Measurements from ENCODE around the gene MYO5A. TPM values are rescaled to one million over a fixed set of nuclear protein-coding genes. Genes with fewer than 3 reads are reported as not detected.
A peak's percentile ranks its signal among the peaks of the same experiment; 100 is the strongest.
"Not testable (repeated sequence)": the region's sequence is repeated elsewhere in the genome, so short reads cannot be mapped to it uniquely, and the experiment has no call there.

Gene MYO5A
- total RNA-seq, 4 donors from 2014 or later: 22.0 to 37.4 (median 33.2) TPM

GRCh38 chr15:52552303-52552702, 23.6 kb upstream of the MYO5A start:
- Histone ChIP-seq H3K27ac (replicated peaks in 1 of 4) (no peak overlapping the region), H3K9me3 (no peaks in the 10 kb centered on the region), H3K27me3 (no peaks in the 10 kb centered on the region), H3K4me1 (peaks cover 0 to 23% (median 15%) of the 10 kb centered on the region in 4 donors), H3K36me3 (peaks cover 7 to 61% (median 42%) of the 10 kb centered on the region in 4 donors), H3K4me3 (no peak overlapping the region)
- no peak for DNase-seq (ENCODE audit: extremely low spot score)
- 88% methylated on average over 2 of the region's 2 CpGs for WGBS
- intact Hi-C loops (cut with DNase I): no loop called here
- TF ChIP-seq POLR2A (IDR thresholded peaks at IDR 0.05; ENCODE audit: low read depth) (no peak), POLR2AphosphoS5 (IDR thresholded peaks at IDR 0.05) (no peak), EP300 (IDR thresholded peaks at IDR 0.05) (no peak)
- TF ChIP-seq, protein P1, sequence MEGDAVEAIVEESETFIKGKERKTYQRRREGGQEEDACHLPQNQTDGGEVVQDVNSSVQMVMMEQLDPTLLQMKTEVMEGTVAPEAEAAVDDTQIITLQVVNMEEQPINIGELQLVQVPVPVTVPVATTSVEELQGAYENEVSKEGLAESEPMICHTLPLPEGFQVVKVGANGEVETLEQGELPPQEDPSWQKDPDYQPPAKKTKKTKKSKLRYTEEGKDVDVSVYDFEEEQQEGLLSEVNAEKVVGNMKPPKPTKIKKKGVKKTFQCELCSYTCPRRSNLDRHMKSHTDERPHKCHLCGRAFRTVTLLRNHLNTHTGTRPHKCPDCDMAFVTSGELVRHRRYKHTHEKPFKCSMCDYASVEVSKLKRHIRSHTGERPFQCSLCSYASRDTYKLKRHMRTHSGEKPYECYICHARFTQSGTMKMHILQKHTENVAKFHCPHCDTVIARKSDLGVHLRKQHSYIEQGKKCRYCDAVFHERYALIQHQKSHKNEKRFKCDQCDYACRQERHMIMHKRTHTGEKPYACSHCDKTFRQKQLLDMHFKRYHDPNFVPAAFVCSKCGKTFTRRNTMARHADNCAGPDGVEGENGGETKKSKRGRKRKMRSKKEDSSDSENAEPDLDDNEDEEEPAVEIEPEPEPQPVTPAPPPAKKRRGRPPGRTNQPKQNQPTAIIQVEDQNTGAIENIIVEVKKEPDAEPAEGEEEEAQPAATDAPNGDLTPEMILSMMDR (IDR thresholded peaks at IDR 0.05): no peak

DNA sequence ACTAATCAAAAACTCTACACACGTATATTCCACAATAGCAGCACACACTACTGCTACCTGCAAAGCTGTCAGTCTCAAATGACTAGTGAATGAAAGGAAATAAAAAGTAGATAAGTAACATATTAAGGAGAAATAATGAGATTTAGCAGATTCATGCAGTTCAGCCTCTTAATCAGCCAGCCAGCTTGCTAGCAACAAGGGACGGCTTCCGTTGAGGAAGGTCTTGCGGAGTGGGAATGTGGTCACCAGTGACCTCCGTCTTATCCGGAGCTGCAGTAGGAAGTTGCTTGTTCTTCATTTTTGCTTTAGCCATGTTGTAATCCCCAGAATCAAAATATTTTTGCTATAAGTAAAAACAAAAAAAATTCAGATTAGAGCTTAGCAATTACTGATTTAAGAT, 23.1 kb upstream of the MYO5A start:
- WGBS: 81% methylated on average over 6 of the region's 6 CpGs
- H3K4me3 ChIP-seq: no peak overlapping the region
- intact Hi-C loops (cut with DNase I): no loop called here
- H3K27me3 ChIP-seq: no peaks in the 10 kb centered on the region
- H3K27ac ChIP-seq (replicated peaks in 1 of 4): no peak overlapping the region
- no peak for DNase-seq (ENCODE audit: extremely low spot score)
- H3K9me3 ChIP-seq: no peaks in the 10 kb centered on the region
- H3K4me1 ChIP-seq: peaks cover 0 to 18% (median 9%) of the 10 kb centered on the region in 4 donors
- no peak for TF ChIP-seq POLR2AphosphoS5 (IDR thresholded peaks at IDR 0.05)
- TF ChIP-seq, protein P1 (IDR thresholded peaks at IDR 0.05): no peak
- TF ChIP-seq EP300 (IDR thresholded peaks at IDR 0.05): no peak
- no peak for TF ChIP-seq POLR2A (IDR thresholded peaks at IDR 0.05; ENCODE audit: low read depth)
- peaks cover 7 to 64% (median 44%) of the 10 kb centered on the region in 4 donors for H3K36me3 ChIP-seq

- H3K4me3 ChIP-seq; H3K27ac ChIP-seq (replicated peaks in 1 of 4); H3K9me3 ChIP-seq; intact Hi-C loops (cut with DNase I); H3K27me3 ChIP-seq; DNase-seq (ENCODE audit: extremely low spot score): not testable (repeated sequence)
- peaks cover 11 to 64% (median 47%) of the 10 kb centered on the region in 4 donors for H3K36me3 ChIP-seq
- WGBS: 82% methylated on average over 1 of the region's 1 CpG
- H3K4me1 ChIP-seq: peaks cover 0 to 12% (median 4%) of the 10 kb centered on the region in 4 donors
Measured at GRCh38 chr15:52551186-52551585, 22.5 kb upstream of the MYO5A start.

GRCh38 chr15:52546031-52546751, 17.5 kb upstream of the MYO5A start:
- no peak overlapping the region for H3K4me3 ChIP-seq
- WGBS: 87% methylated on average over 4 of the region's 5 CpGs
- H3K27me3 ChIP-seq: no peaks in the 10 kb centered on the region
- peaks cover 14 to 54% (median 40%) of the 10 kb centered on the region in 4 donors for H3K36me3 ChIP-seq
- no peak overlapping the region for H3K27ac ChIP-seq (replicated peaks in 1 of 4)
- H3K4me1 ChIP-seq: no peaks in the 10 kb centered on the region
- H3K9me3 ChIP-seq: no peaks in the 10 kb centered on the region
- DNase-seq (ENCODE audit: extremely low spot score): peak; percentile 68
- TF ChIP-seq POLR2AphosphoS5 (IDR thresholded peaks at IDR 0.05): peak in 1 of 2 donors; percentile 13
- TF ChIP-seq, protein P1 (IDR thresholded peaks at IDR 0.05): no peak
- intact Hi-C loops (cut with DNase I): no loop called here

DNA sequence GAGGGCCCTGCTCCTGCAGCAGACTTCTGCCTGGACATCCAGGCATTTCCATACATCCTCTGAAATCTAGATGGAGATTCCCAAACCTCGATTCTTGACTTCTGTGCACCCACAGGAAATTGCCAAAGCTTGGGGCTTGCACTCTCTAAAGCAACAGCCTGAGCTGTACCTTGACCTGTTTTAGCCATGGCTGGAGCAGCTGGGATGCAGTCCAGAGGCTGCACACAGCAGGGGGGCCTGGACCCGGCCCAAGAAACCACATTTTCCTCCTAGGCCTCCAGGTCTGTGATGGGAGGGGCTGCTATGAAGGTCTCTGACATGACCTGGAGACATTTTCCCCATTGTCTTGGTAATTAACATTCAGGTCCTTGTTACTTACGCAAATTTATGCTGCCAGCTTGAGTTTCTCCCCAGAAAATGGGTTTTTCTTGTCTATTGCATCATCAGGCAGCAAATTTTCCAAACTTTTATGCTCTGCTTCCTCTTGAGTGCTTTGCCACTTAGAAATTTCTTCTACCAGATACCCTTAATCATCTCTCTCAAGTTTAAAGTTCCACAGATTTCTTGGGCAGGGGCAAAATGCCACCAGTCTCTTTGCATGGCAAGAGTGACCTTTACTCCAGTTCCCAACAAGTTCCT, 11.8 kb upstream of the MYO5A start:
- Histone ChIP-seq H3K4me3 (no peak overlapping the region), H3K27ac (replicated peaks in 1 of 4) (no peak overlapping the region), H3K4me1 (no peaks in the 10 kb centered on the region), H3K36me3 (peaks cover 0 to 2% (median 0%) of the 10 kb centered on the region in 4 donors), H3K9me3 (no peaks in the 10 kb centered on the region), H3K27me3 (peaks cover 0 to 3% (median 0%) of the 10 kb centered on the region in 4 donors)
- no peak for TF ChIP-seq EP300 (IDR thresholded peaks at IDR 0.05)
- 78% methylated on average over 3 of the region's 3 CpGs for WGBS
- intact Hi-C loops (cut with DNase I): no loop called here
- no peak for DNase-seq (ENCODE audit: extremely low spot score)
